HEK293 (cell line): ENCODE results near the gene SPP2.

Experiments
- HOXC10 ChIP-seq: sonication (generic); formaldehyde crosslinking; IDR thresholded peaks from 2 replicates; pipeline ENCODE4 v1.8.1; 2023; ENCODE audit warnings: mild to moderate bottlenecking, missing genetic modification reagents
- KLF16 ChIP-seq: fragments of 450-650 bp; formaldehyde crosslinking; IDR thresholded peaks from 2 replicates; pipeline ENCODE4 v1.5.1; 2017; ENCODE audit warnings: missing biosample characterization, missing genetic modification characterization
- KLF9 ChIP-seq: fragments of 450-650 bp; formaldehyde crosslinking; IDR thresholded peaks from 2 replicates; pipeline ENCODE4 v1.5.1; 2016; ENCODE audit warnings: missing biosample characterization, missing genetic modification characterization, low read depth
- OSR2 ChIP-seq: fragments of 450-650 bp; formaldehyde crosslinking; IDR thresholded peaks from 2 replicates; pipeline ENCODE4 v1.5.1; 2016; ENCODE audit warnings: missing biosample characterization, missing genetic modification characterization
- PRDM1 ChIP-seq: fragments of 450-650 bp; formaldehyde crosslinking; IDR thresholded peaks from 2 replicates; pipeline ENCODE4; 2016; ENCODE audit warnings: missing biosample characterization, missing genetic modification characterization
- PRDM10 ChIP-seq: fragments of 450-650 bp; formaldehyde crosslinking; IDR thresholded peaks from 2 replicates; pipeline ENCODE4 v1.5.1; 2016; ENCODE audit warnings: missing biosample characterization, missing genetic modification characterization
- WT1 ChIP-seq: fragments of 450-650 bp; formaldehyde crosslinking; IDR thresholded peaks from 2 replicates; pipeline ENCODE4 v1.5.1; 2016; ENCODE audit warnings: missing biosample characterization, missing genetic modification characterization
- ZBTB1 ChIP-seq: fragments of 450-650 bp; formaldehyde crosslinking; IDR thresholded peaks from 2 replicates; pipeline ENCODE4 v1.5.1; 2016; ENCODE audit warnings: missing biosample characterization, missing genetic modification characterization
- ZFHX2 ChIP-seq: fragments of 450-650 bp; formaldehyde crosslinking; conservative IDR thresholded peaks from 2 replicates; pipeline ENCODE4 v1.5.1; 2016; ENCODE audit warnings: missing biosample characterization, missing genetic modification characterization
- ZFP3 ChIP-seq: fragments of 450-650 bp; formaldehyde crosslinking; IDR thresholded peaks from 2 replicates; pipeline ENCODE4 v1.5.1; 2016; ENCODE audit warnings: low read depth, missing biosample characterization, missing genetic modification characterization
- ZNF146 ChIP-seq: fragments of 450-650 bp; formaldehyde crosslinking; IDR thresholded peaks from 2 replicates; pipeline ENCODE4 v1.5.1; 2016; ENCODE audit warnings: missing biosample characterization, missing genetic modification characterization
- ZNF157 ChIP-seq: fragments of 450-650 bp; formaldehyde crosslinking; IDR thresholded peaks from 2 replicates; pipeline ENCODE4 v1.5.1; 2016; ENCODE audit warnings: missing biosample characterization, missing genetic modification characterization
- ZNF169 ChIP-seq: fragments of 450-650 bp; formaldehyde crosslinking; IDR thresholded peaks from 2 replicates; pipeline ENCODE4 v1.5.1; 2016; ENCODE audit warnings: missing biosample characterization, missing genetic modification characterization
- ZNF19 ChIP-seq: fragments of 450-650 bp; formaldehyde crosslinking; IDR thresholded peaks from 2 replicates; pipeline ENCODE4; 2016; ENCODE audit warnings: missing biosample characterization, missing genetic modification characterization, low read depth
- ZNF350 ChIP-seq: fragments of 450-650 bp; formaldehyde crosslinking; IDR thresholded peaks from 2 replicates; pipeline ENCODE4 v1.5.0; 2017; ENCODE audit warnings: missing biosample characterization, mild to moderate bottlenecking, missing genetic modification characterization
- ZNF416 ChIP-seq: fragments of 450-650 bp; formaldehyde crosslinking; IDR thresholded peaks from 2 replicates; pipeline ENCODE4 v1.5.1; 2016; ENCODE audit warnings: missing biosample characterization, missing genetic modification characterization
- ZNF433 ChIP-seq: fragments of 450-650 bp; formaldehyde crosslinking; IDR thresholded peaks from 2 replicates; pipeline ENCODE4 v1.5.1; 2016; ENCODE audit warnings: missing biosample characterization, missing genetic modification characterization, low read depth
- ZNF449 ChIP-seq: fragments of 450-650 bp; formaldehyde crosslinking; IDR thresholded peaks from 2 replicates; pipeline ENCODE4 v1.5.1; 2017; ENCODE audit warnings: missing biosample characterization, mild to moderate bottlenecking, missing genetic modification characterization, moderate library complexity
- ZNF518A ChIP-seq: fragments of 450-650 bp; formaldehyde crosslinking; conservative IDR thresholded peaks from 2 replicates; pipeline ENCODE4 v1.5.1; 2016; ENCODE audit warnings: low read depth, missing biosample characterization, missing genetic modification characterization
- ZNF544 ChIP-seq: fragments of 450-650 bp; formaldehyde crosslinking; IDR thresholded peaks from 2 replicates; pipeline ENCODE4 v1.5.0; 2017; ENCODE audit warnings: missing biosample characterization, missing genetic modification characterization
- ZNF558 ChIP-seq: fragments of 450-650 bp; formaldehyde crosslinking; IDR thresholded peaks from 2 replicates; pipeline ENCODE4 v1.5.1; 2016; ENCODE audit warnings: missing biosample characterization, missing genetic modification characterization
- ZNF621 ChIP-seq: fragments of 450-650 bp; formaldehyde crosslinking; IDR thresholded peaks from 2 replicates; pipeline ENCODE4 v1.5.1; 2017; ENCODE audit warnings: missing biosample characterization, missing genetic modification characterization
- ZNF629 ChIP-seq: fragments of 450-650 bp; formaldehyde crosslinking; IDR thresholded peaks from 2 replicates; pipeline ENCODE4 v1.5.1; 2017; ENCODE audit warnings: missing biosample characterization, missing genetic modification characterization
- ZNF654 ChIP-seq: fragments of 450-650 bp; formaldehyde crosslinking; IDR thresholded peaks from 2 replicates; pipeline ENCODE4 v1.5.1; 2016; ENCODE audit warnings: low read depth, missing biosample characterization, missing genetic modification characterization
- ZNF677 ChIP-seq: fragments of 450-650 bp; IDR thresholded peaks from 2 replicates; pipeline ENCODE4 v1.5.0; 2018; ENCODE audit warnings: missing biosample characterization, mild to moderate bottlenecking, missing genetic modification characterization, moderate library complexity
- ZNF701 ChIP-seq: fragments of 450-650 bp; formaldehyde crosslinking; IDR thresholded peaks from 2 replicates; pipeline ENCODE4 v1.5.1; 2016; ENCODE audit warnings: missing biosample characterization, missing genetic modification characterization
- ZNF777 ChIP-seq: fragments of 450-650 bp; formaldehyde crosslinking; IDR thresholded peaks from 2 replicates; pipeline ENCODE4 v1.5.1; 2017; ENCODE audit warnings: missing biosample characterization, missing genetic modification characterization, borderline replicate concordance
- ZNF785 ChIP-seq: fragments of 450-650 bp; formaldehyde crosslinking; IDR thresholded peaks from 2 replicates; pipeline ENCODE4 v1.5.1; 2016; ENCODE audit warnings: missing biosample characterization, missing genetic modification characterization
- TF ChIP-seq, protein P1 (sequence below): fragments of 450-650 bp; formaldehyde crosslinking; IDR thresholded peaks from 2 replicates; pipeline ENCODE4 v1.5.1; 2016; ENCODE audit warnings: missing biosample characterization, missing genetic modification characterization

SPP2 gene

GRCh38 chr2:234003972-234004617 is 46.4 kb upstream of the SPP2 start (continued):
- TF ChIP-seq ZNF621 (no peak), PRDM10 (tag by site-specific recombination) (peak; percentile 37; the same call in 1 of the 2 replicates), ZNF558 (peak; percentile 36; the same call in 1 of the 2 replicates), KLF9 (tag by site-specific recombination) (no peak), ZNF518A (tag by site-specific recombination) (no peak), ZNF785 (tag by site-specific recombination) (no peak), ZNF433 (tag by site-specific recombination) (no peak), ZFP3 (no peak), HOXC10 (no peak), ZNF654 (tag by site-specific recombination) (no peak), ZNF350 (tag by site-specific recombination) (no peak), ZNF544 (tag by site-specific recombination) (no peak), KLF16 (tag by site-specific recombination) (no peak), ZNF416 (no peak), ZBTB1 (tag by site-specific recombination) (no peak), ZNF629 (tag by site-specific recombination) (peak; percentile 92), ZNF19 (tag by site-specific recombination) (no peak), ZNF169 (tag by site-specific recombination) (no peak), PRDM1 (tag by site-specific recombination) (peak; percentile 60; the same call in 1 of the 2 replicates), ZNF677 (tag by site-specific recombination) (no peak), ZNF701 (tag by site-specific recombination) (no peak), ZNF157 (no peak), ZNF146 (tag by site-specific recombination) (no peak), ZNF777 (no peak), ZNF449 (tag by site-specific recombination) (no peak; the same call in 1 of the 2 replicates), WT1 (tag by site-specific recombination) (no peak), OSR2 (tag by site-specific recombination) (peak; percentile 55), ZFHX2 (tag by site-specific recombination) (no peak)
- TF ChIP-seq, protein P1, sequence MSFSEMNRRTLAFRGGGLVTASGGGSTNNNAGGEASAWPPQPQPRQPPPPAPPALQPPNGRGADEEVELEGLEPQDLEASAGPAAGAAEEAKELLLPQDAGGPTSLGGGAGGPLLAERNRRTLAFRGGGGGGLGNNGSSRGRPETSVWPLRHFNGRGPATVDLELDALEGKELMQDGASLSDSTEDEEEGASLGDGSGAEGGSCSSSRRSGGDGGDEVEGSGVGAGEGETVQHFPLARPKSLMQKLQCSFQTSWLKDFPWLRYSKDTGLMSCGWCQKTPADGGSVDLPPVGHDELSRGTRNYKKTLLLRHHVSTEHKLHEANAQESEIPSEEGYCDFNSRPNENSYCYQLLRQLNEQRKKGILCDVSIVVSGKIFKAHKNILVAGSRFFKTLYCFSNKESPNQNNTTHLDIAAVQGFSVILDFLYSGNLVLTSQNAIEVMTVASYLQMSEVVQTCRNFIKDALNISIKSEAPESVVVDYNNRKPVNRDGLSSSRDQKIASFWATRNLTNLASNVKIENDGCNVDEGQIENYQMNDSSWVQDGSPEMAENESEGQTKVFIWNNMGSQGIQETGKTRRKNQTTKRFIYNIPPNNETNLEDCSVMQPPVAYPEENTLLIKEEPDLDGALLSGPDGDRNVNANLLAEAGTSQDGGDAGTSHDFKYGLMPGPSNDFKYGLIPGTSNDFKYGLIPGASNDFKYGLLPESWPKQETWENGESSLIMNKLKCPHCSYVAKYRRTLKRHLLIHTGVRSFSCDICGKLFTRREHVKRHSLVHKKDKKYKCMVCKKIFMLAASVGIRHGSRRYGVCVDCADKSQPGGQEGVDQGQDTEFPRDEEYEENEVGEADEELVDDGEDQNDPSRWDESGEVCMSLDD (tag by site-specific recombination), result no peak
